HUES64 (cell line): ENCODE measurements around the gene SVIL.
"Not testable (repeated sequence)": the region's sequence is repeated elsewhere in the genome, so short reads cannot be mapped to it uniquely, and the experiment has no call there.

ENCODE experiments used
- H3K27ac ChIP-seq: 2 replicates; pipeline ENCODE4 v1.7.0; 2013; ENCODE audit warnings: low read depth, low read length, inconsistent platforms
- H3K27me3 ChIP-seq: 2 replicates; pipeline ENCODE4 v1.6.1; 2013; ENCODE audit warnings: mild to moderate bottlenecking, low read length; ENCODE audit not compliant: insufficient read depth
- H3K36me3 ChIP-seq: 2 replicates; pipeline ENCODE4 v1.6.1; 2013; ENCODE audit warnings: mild to moderate bottlenecking, low read length; ENCODE audit not compliant: insufficient read depth
- H3K4me1 ChIP-seq: 2 replicates; pipeline ENCODE4 v1.6.1; 2013; ENCODE audit warnings: mild to moderate bottlenecking, low read length, moderate library complexity; ENCODE audit not compliant: insufficient read depth
- H3K4me3 ChIP-seq: 2 replicates; pipeline ENCODE4 v1.5.1; 2013; ENCODE audit warnings: mild to moderate bottlenecking, low read length, moderate library complexity
- H3K9ac ChIP-seq: 2 replicates; pipeline ENCODE4 v1.6.1; 2013; ENCODE audit warnings: mild to moderate bottlenecking, low read depth, low read length
- H3K9me3 ChIP-seq: 2 replicates; pipeline ENCODE4 v1.6.1; 2013; ENCODE audit warnings: low read depth, low read length; ENCODE audit not compliant: insufficient read depth
- WGBS: fragments of 150-250, 120-280 bp; methylation state at CpG from one replicate; pipeline ENCODE4 v1.1.7; 2013; ENCODE audit warnings: missing lambda C conversion rate; 5-methylcytosine and 5-hydroxymethylcytosine counted together

Gene SVIL

DNA sequence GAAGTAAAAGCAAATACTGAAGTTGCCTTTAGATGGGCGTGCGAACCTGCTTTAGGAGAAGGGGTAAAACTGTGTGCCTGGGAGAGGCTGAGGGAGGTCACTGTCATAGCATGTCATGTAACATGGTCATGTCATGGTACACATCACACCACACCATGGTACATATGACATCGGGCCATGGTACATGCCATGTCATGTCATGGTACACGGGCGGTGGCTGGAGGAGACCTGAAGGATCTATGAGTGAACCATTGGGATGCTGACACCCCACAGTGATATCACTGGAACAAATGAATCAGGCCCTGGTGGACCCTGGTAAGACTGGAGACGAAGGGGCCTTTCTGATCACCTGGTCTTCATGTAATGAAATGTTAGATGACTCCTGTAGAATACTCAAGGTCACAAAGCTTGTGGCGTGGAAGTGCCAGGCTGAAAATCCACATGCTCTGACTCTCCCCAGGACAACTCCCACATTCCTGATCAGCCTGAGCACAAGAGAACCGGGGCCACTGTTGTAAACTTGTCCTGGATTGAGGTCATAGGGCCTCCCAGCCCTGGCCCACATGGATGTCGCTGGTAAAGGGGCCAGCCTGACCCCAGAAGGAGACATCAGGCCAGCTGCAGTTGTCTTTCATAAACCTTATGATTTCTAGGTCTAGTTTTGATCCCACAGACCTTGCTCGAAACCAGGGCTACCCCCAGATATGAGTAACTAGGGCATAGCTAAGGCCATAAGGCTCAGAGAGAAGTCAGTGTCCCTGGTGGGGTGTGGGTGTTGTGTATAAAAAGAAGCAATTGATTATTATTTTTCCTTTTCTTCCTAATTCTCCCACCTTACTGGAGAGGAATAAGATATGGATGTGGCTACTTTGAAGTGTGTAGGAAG is 60.3 kb downstream of the SVIL start:
- H3K36me3 ChIP-seq, H3K9me3 ChIP-seq, H3K27ac ChIP-seq, H3K27me3 ChIP-seq, H3K9ac ChIP-seq, H3K4me3 ChIP-seq: not testable (repeated sequence)
- 91% methylated on average over 9 of the region's 10 CpGs for WGBS
- H3K4me1 ChIP-seq, result peaks cover 26% of the 10 kb centered on the region

DNA sequence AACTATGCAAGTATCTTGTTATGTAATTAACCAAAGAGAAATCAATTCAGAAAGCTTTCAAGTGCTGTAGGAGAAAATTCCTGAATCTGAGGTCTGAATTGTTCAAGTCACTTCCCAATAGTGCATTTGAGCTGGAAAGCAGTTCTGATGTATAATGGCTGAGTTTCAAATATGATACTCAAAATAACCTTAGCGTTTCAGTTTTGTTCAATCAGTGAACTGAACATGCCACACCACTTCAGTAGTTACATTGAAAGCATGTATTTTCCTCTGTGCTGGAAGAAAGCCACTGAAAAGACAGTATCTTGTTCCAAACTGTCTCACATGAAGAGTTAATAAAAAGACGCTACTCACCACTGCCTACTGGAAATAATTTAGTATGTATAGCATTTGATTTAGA is 64.5 kb downstream of the SVIL start:
- H3K9ac ChIP-seq, H3K9me3 ChIP-seq, H3K4me3 ChIP-seq, H3K36me3 ChIP-seq, H3K27ac ChIP-seq, H3K27me3 ChIP-seq: not testable (repeated sequence)
- H3K4me1 ChIP-seq, result peaks cover 29% of the 10 kb centered on the region
- WGBS, result no CpG with 5 or more reads among the region's 2 CpGs

- Histone ChIP-seq H3K4me1 (peaks cover 29% of the 10 kb centered on the region), H3K9ac (no peak overlapping the region), H3K27ac (0 out of 2 replicates have a peak overlapping the region, but pooled peaks have one; percentile 30), H3K27me3 (no peaks in the 10 kb centered on the region), H3K4me3 (no peak overlapping the region), H3K36me3 (no peaks in the 10 kb centered on the region), H3K9me3 (no peaks in the 10 kb centered on the region)
Observed at GRCh38 chr10:29569795-29570194, 65.0 kb downstream of the SVIL start.

- Histone ChIP-seq H3K4me3 (no peak overlapping the region), H3K9me3 (no peaks in the 10 kb centered on the region), H3K9ac (no peak overlapping the region), H3K27ac (no peak overlapping the region), H3K4me1 (peaks cover 29% of the 10 kb centered on the region), H3K36me3 (no peaks in the 10 kb centered on the region), H3K27me3 (no peaks in the 10 kb centered on the region)
- 87% methylated on average over 9 of the region's 9 CpGs for WGBS
Observed at GRCh38 chr10:29567003-29567402, 67.8 kb downstream of the SVIL start.

- peaks cover 29% of the 10 kb centered on the region for H3K4me1 ChIP-seq
- H3K9ac ChIP-seq, H3K36me3 ChIP-seq, H3K27me3 ChIP-seq, H3K4me3 ChIP-seq, H3K27ac ChIP-seq, H3K9me3 ChIP-seq: not testable (repeated sequence)
- 84% methylated on average over 7 of the region's 7 CpGs for WGBS
Observed at GRCh38 chr10:29566209-29566608, 68.6 kb downstream of the SVIL start.

DNA sequence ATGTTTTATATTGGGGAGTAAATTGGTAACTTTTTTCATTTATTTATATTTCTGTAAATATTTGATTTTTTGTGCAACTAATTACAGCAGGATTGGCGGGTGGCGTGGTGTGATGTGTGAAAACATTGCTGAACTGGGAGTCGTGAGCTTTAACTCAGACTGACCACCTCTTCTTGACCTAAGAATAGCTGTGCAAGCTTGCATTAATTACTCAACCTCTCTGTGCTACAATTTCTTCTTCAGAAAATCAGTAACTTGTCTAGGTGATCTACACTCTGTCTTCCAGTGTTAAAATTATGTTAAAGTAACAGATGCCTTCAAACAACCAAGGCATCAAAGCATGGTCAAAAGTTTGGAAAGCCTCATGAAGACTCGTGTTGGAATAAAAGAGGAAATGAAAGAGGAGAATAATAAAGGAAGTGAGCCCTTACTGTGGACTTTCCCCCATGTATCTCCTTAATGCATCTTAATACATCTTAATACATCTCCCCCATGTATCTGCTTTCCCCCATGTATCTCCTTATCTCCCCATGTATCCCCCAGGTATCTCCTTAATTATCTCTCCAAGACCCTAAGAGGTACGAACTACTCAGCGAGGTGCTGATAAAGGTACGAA is 71.2 kb downstream of the SVIL start:
- Histone ChIP-seq H3K9ac (no peak overlapping the region), H3K27ac (no peak overlapping the region), H3K4me3 (no peak overlapping the region), H3K36me3 (no peaks in the 10 kb centered on the region), H3K9me3 (no peaks in the 10 kb centered on the region), H3K4me1 (peaks cover 11% of the 10 kb centered on the region), H3K27me3 (no peaks in the 10 kb centered on the region)
- 89% methylated on average over 7 of the region's 7 CpGs for WGBS

DNA sequence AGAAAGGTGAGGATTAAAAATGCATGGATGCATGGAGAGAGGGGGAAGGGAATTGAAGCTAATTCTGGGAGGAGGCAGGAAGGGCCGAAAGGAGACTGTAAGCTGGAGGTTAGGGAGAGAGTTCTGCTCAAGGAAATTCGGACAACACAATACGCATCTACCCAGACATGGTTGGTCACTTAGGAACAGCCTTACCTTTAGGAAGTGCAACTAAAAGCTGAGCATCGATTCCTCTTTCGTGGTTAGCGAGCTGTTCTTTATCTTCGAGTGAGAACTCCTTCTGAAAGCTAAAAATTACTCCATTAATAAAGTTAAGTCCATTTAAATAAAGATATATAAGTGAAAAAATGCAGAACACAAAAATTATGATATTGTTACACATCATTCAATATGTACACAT is 71.8 kb downstream of the SVIL start:
- not testable (repeated sequence) for H3K9ac ChIP-seq, H3K9me3 ChIP-seq, H3K36me3 ChIP-seq, H3K4me3 ChIP-seq, H3K27ac ChIP-seq, H3K27me3 ChIP-seq
- peaks cover 11% of the 10 kb centered on the region for H3K4me1 ChIP-seq
- 80% methylated on average over 4 of the region's 7 CpGs for WGBS

DNA sequence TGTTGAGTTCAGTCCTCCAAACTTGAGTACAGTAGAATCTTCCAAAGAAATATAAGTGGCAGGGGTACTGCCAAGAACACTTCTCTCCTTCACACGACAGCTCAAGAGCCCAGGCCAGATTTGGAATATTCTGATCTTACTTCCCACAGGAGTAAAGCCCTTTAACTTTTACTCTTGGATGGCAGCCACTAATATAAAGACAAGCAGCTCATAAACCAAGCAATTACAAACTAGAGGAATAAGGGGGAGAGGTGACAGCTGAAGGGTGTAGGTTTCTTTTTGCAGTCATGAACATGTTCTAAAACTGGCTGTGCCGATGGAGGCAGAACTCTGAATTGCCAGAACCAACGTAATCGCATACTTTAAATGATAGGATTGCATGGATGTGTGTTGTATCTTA is 74.8 kb downstream of the SVIL start:
- H3K9ac ChIP-seq, result no peak overlapping the region
- H3K27ac ChIP-seq, result no peak overlapping the region
- 94% methylated on average over 4 of the region's 4 CpGs for WGBS
- peaks cover 16% of the 10 kb centered on the region; the same call in 1 of the 2 replicates for H3K4me1 ChIP-seq
- H3K36me3 ChIP-seq, result no peaks in the 10 kb centered on the region
- no peaks in the 10 kb centered on the region for H3K27me3 ChIP-seq
- no peaks in the 10 kb centered on the region for H3K9me3 ChIP-seq
- H3K4me3 ChIP-seq, result no peak overlapping the region

DNA sequence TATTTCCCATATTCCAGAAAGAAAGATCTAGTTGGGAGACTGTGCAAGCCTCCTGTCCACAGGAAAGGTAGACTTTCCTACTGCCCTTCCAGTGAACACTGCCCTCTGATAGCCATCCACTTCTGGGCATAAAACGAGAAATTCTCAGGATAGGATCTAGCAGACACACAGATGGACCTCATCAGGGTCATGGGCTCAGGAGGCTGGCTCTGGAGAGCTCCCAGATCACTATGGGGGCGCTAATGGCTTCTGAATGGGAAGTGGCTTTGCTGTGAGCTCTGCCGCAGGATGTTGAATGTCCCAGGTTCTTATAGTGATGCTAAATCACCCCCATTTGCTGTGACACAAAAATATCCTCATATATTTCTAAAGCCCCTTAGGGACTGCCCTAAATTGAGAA is 77.1 kb downstream of the SVIL start:
- no peaks in the 10 kb centered on the region for H3K9me3 ChIP-seq
- no peaks in the 10 kb centered on the region for H3K27me3 ChIP-seq
- peaks cover 7% of the 10 kb centered on the region; the same call in 1 of the 2 replicates for H3K36me3 ChIP-seq
- H3K4me1 ChIP-seq, result peaks cover 21% of the 10 kb centered on the region
- WGBS, result 79% methylated on average over 3 of the region's 3 CpGs
- H3K9ac ChIP-seq, result no peak overlapping the region
- no peak overlapping the region for H3K4me3 ChIP-seq
- H3K27ac ChIP-seq, result no peak overlapping the region

GRCh38 chr10:29555746-29556481 is 78.9 kb downstream of the SVIL start:
- Histone ChIP-seq H3K27me3 (no peaks in the 10 kb centered on the region), H3K9me3 (no peaks in the 10 kb centered on the region), H3K9ac (peak overlapping the region; percentile 8; the same call in 1 of the 2 replicates), H3K4me1 (peaks cover 21% of the 10 kb centered on the region), H3K36me3 (peaks cover 12% of the 10 kb centered on the region; the same call in 1 of the 2 replicates), H3K27ac (peak overlapping the region; percentile 19), H3K4me3 (no peak overlapping the region)
- whole genome bisulfite sequencing, result 79% methylated on average over 7 of the region's 8 CpGs
